ENCODE measurements around the gene DMAC2L. TPM values are rescaled to one million over a fixed set of nuclear protein-coding genes. Genes with fewer than 3 reads are reported as not detected.
"Not testable (repeated sequence)": the region's sequence is repeated elsewhere in the genome, so short reads cannot be mapped to it uniquely, and the experiment has no call there.

The DMAC2L gene
- total and polyA plus RNA-seq, 3 donors from 2014 or later, result 30.0 to 50.8 (median 33.5) TPM

DNA sequence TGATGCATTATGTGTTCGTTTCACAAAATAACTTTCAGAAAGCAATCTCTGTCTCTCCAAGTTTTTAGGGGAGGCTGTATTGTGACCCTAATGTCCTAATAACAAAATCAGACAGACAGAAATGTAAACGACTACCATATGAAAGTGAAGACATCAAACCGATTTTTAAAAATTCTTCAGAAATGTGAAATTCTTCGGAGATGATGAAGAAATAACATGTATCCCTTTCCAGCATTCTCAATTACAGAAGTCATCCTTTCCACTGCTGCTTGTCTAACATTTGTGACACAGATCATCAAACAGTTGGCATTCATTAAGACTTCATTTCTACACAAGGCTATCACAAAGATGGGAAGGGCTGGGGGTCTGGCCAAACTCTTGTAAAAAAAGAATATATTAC lies 41.0 kb downstream of the DMAC2L start:
- no peak for TF ChIP-seq POLR2A (IDR thresholded peaks at IDR 0.05)
- TF ChIP-seq, protein P1, sequence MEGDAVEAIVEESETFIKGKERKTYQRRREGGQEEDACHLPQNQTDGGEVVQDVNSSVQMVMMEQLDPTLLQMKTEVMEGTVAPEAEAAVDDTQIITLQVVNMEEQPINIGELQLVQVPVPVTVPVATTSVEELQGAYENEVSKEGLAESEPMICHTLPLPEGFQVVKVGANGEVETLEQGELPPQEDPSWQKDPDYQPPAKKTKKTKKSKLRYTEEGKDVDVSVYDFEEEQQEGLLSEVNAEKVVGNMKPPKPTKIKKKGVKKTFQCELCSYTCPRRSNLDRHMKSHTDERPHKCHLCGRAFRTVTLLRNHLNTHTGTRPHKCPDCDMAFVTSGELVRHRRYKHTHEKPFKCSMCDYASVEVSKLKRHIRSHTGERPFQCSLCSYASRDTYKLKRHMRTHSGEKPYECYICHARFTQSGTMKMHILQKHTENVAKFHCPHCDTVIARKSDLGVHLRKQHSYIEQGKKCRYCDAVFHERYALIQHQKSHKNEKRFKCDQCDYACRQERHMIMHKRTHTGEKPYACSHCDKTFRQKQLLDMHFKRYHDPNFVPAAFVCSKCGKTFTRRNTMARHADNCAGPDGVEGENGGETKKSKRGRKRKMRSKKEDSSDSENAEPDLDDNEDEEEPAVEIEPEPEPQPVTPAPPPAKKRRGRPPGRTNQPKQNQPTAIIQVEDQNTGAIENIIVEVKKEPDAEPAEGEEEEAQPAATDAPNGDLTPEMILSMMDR (IDR thresholded peaks at IDR 0.05), result no peak
- no peaks in the 10 kb centered on the region for H3K27me3 ChIP-seq
- H3K9me3 ChIP-seq, result no peaks in the 10 kb centered on the region
- H3K27ac ChIP-seq, result no peak overlapping the region
- no peaks in the 10 kb centered on the region for H3K4me1 ChIP-seq
- intact Hi-C loops (cut with DNase I; ENCODE audit: low total_unique reads), result no loop called here
- H3K36me3 ChIP-seq (ENCODE audit: low read depth, missing control alignments), result no peaks in the 10 kb centered on the region
- no peak for DNase-seq
- 86 to 91% methylated on average over 4 of the region's 4 CpGs for WGBS, 2 donors
- no peak overlapping the region for H3K4me3 ChIP-seq

DNA sequence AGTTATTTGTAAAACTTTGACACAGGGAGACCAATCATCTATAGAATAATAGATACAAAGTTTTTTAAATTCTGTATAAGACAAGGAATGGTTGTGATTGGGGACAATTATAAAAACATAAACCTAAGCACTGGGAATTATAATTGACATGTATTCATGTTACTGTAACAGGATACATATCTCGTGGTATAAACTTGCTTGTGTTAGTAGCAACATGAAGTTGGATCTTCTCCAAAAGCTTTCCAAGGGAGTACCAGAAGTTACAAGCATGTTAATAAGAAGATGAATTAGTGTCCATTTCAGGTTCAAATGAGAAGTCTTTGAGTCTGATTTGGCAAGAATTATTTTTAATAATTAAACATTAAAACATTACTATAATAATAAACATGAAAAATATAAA lies 42.4 kb downstream of the DMAC2L start:
- Histone ChIP-seq H3K4me1 (no peaks in the 10 kb centered on the region), H3K27me3 (no peaks in the 10 kb centered on the region), H3K4me3 (no peak overlapping the region), H3K36me3 (ENCODE audit: low read depth, missing control alignments) (no peaks in the 10 kb centered on the region), H3K27ac (no peak overlapping the region), H3K9me3 (no peaks in the 10 kb centered on the region)
- intact Hi-C loops (cut with DNase I; ENCODE audit: low total_unique reads), result no loop called here
- 0 to 50% methylated on average over 1 of the region's 1 CpG for WGBS, 2 donors
- TF ChIP-seq POLR2A (IDR thresholded peaks at IDR 0.05), result no peak
- TF ChIP-seq, protein P1 (IDR thresholded peaks at IDR 0.05), result no peak
- no peak for DNase-seq

DNA sequence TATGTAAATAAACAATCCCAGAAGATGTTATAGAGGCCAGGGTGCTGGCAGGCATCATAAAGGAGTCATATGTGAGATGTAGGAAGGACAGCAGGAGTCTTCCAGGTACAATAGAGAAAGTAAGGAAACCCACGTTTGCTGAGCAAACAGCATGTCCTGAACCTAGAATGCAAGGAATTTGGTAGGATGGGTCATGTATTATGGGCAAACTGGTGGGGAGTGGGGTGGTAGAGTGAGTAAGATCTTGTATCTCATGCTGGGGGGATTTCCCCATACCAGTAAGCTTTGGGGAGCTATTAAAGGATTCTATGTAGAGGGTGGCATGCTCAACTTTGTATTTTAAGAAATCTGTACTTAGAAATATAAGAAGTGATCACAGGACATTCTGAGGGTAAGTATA lies 43.6 kb downstream of the DMAC2L start:
- DNase-seq, result no peak
- no peak for TF ChIP-seq POLR2A (IDR thresholded peaks at IDR 0.05)
- TF ChIP-seq, protein P1 (IDR thresholded peaks at IDR 0.05), result no peak
- 88 to 95% methylated on average over 1 of the region's 1 CpG for WGBS, 2 donors
- intact Hi-C loops (cut with DNase I; ENCODE audit: low total_unique reads), result no loop called here
- Histone ChIP-seq H3K4me1 (no peaks in the 10 kb centered on the region), H3K36me3 (ENCODE audit: low read depth, missing control alignments) (no peaks in the 10 kb centered on the region), H3K4me3 (no peak overlapping the region), H3K27ac (no peak overlapping the region), H3K9me3 (no peaks in the 10 kb centered on the region), H3K27me3 (no peaks in the 10 kb centered on the region)

DNA sequence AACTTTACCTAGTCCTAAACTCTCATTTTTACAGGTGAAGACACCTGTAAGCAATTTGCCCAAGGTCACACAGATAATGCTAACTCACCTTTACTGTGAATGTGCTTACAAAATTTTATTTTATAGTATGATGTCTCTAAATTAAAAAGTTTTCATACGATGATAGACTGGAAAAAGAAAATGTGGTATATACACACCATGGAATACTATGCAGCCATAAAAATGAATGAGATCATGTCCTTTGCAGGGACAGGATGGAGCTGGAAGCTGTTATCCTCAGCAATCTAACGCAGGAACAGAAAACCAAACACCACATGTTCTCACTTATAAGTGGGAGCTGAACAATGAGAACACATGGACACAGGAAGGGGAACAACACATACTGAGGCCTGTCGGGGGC lies 44.2 kb downstream of the DMAC2L start:
- intact Hi-C loops (cut with DNase I; ENCODE audit: low total_unique reads); H3K27ac ChIP-seq; DNase-seq; H3K4me1 ChIP-seq; H3K9me3 ChIP-seq; H3K4me3 ChIP-seq; H3K27me3 ChIP-seq; H3K36me3 ChIP-seq (ENCODE audit: low read depth, missing control alignments): not testable (repeated sequence)
- WGBS, 2 donors, result 88 to 92% methylated on average over 3 of the region's 3 CpGs

DNA sequence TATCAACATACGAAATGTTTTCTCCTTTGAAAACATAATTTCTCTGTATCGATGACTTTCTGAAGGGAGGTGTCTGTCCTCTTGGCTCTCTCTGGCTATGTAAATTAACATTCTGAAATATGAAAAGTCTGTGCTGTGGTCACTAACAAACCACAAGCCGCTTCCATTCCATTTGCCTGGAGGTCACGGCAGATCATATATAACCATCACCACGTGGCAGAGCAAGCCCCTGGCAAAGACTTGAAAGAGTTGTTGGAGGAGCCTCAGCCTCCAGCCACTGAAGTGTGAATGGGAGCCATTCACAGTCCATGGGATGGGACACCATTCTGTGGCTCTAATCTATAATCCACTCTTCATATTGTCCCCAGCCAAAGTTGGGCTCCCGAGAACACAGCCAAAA lies 45.0 kb downstream of the DMAC2L start:
- H3K4me1 ChIP-seq, result no peaks in the 10 kb centered on the region
- no peak for DNase-seq
- H3K9me3 ChIP-seq, result no peaks in the 10 kb centered on the region
- H3K27ac ChIP-seq, result no peak overlapping the region
- WGBS, 2 donors, result 71 to 78% methylated on average over 6 of the region's 6 CpGs
- TF ChIP-seq, protein P1 (IDR thresholded peaks at IDR 0.05), result no peak
- TF ChIP-seq POLR2A (IDR thresholded peaks at IDR 0.05), result no peak
- no peaks in the 10 kb centered on the region for H3K27me3 ChIP-seq
- H3K36me3 ChIP-seq (ENCODE audit: low read depth, missing control alignments), result no peaks in the 10 kb centered on the region
- H3K4me3 ChIP-seq, result no peak overlapping the region
- intact Hi-C loops (cut with DNase I; ENCODE audit: low total_unique reads), result no loop called here
